CD4-positive, CD25-positive, alpha-beta regulatory T cell (primary cell): ENCODE measurements around the gene KRT5. TPM values are rescaled to one million over a fixed set of nuclear protein-coding genes. Genes with fewer than 3 reads are reported as not detected.

Experiments
- ATAC-seq, 2 donors: fragments of 150-1000 bp; cut with Tn5 transposase; one replicate each; pipeline ENCODE4 v1.10.0; 2021; ENCODE audit warnings: low read depth in 2 of 2, moderate number of reproducible peaks in 2 of 2, moderate library complexity in 1 of 2
- DNase-seq, 3 donors: peaks; one replicate each; pipeline versions ENCODE4 v3.0.0 to v3.0.0-alpha.2; 2012 to 2022; ENCODE audit warnings: mixed read lengths in 1 of 3
- H3K27ac ChIP-seq: one replicate; pipeline ENCODE4 v1.7.0; 2013; ENCODE audit warnings: mild to moderate bottlenecking, low read length; ENCODE audit not compliant: insufficient read depth, poor library complexity, severe bottlenecking
- H3K27me3 ChIP-seq: one replicate; pipeline ENCODE4 v1.7.0; 2013; ENCODE audit warnings: low read length; ENCODE audit not compliant: control insufficient read depth, insufficient read depth
- H3K36me3 ChIP-seq: one replicate; pipeline ENCODE4 v1.7.0; 2013; ENCODE audit warnings: mild to moderate bottlenecking, low read length, moderate library complexity; ENCODE audit not compliant: control insufficient read depth, insufficient read depth
- H3K4me1 ChIP-seq: 2 replicates; pipeline ENCODE4 v1.7.0; 2013; ENCODE audit warnings: mild to moderate bottlenecking, low read length; ENCODE audit not compliant: insufficient read depth, control insufficient read depth, poor library complexity, severe bottlenecking
- H3K4me3 ChIP-seq: one replicate; pipeline ENCODE4 v1.7.0; 2013; ENCODE audit warnings: low read depth, mild to moderate bottlenecking, low read length, moderate library complexity
- H3K9me3 ChIP-seq, 2 experiments: 1 replicate in 1 of 2; 2 replicates in 1 of 2; pipeline ENCODE4 v1.7.0; 2013; ENCODE audit warnings: low read length in 2 of 2, mild to moderate bottlenecking in 1 of 2, moderate library complexity in 1 of 2; ENCODE audit not compliant: control insufficient read depth in 2 of 2
- H3K27ac Mint-ChIP-seq, 3 donors: one replicate each; pipeline ENCODE4 v1.8.0; 2020 to 2022; ENCODE audit warnings: mild to moderate bottlenecking in 3 of 3, mixed read lengths in 3 of 3, moderate library complexity in 2 of 3
- H3K27me3 Mint-ChIP-seq: one replicate; pipeline ENCODE4 v1.8.0; 2022; ENCODE audit warnings: mild to moderate bottlenecking, mixed read lengths
- H3K36me3 Mint-ChIP-seq: one replicate; pipeline ENCODE4 v1.8.0; 2020; ENCODE audit warnings: mixed read lengths
- H3K4me1 Mint-ChIP-seq, 4 donors: one replicate each; pipeline ENCODE4 v1.8.0; 2020 to 2022; ENCODE audit warnings: mixed read lengths in 4 of 4, mild to moderate bottlenecking in 1 of 4
- H3K4me3 Mint-ChIP-seq, 4 donors: one replicate each; pipeline ENCODE4 v1.8.0; 2020 to 2022; ENCODE audit warnings: mild to moderate bottlenecking in 4 of 4, mixed read lengths in 4 of 4, moderate library complexity in 3 of 4
- H3K9me3 Mint-ChIP-seq, 7 donors: one replicate each; pipeline ENCODE4 v1.8.0; 2020 to 2022; ENCODE audit warnings: mixed read lengths in 7 of 7, mild to moderate bottlenecking in 3 of 7, moderate library complexity in 2 of 7
- polyA plus RNA-seq, 4 donors: library from polyadenylated mRNA; unstranded; fragments of 300-500 nt; fragmentation: Illumina TruSeq; gene quantifications; one replicate each; pipeline ENCODE4 v1.2.3, GENCODE V29; 2021
- total RNA-seq: library from RNA; stranded (reverse); gene quantifications from one replicate; pipeline ENCODE4 v1.2.3, GENCODE V29; 2022

KRT5 gene
- total and polyA plus RNA-seq, 5 donors from 2014 or later = not detected

- no peak overlapping the region for H3K27ac ChIP-seq
- H3K9me3 ChIP-seq = no peaks in the 10 kb centered on the region
- no peaks in the 10 kb centered on the region for H3K36me3 ChIP-seq
- H3K4me3 ChIP-seq = no peak overlapping the region
- no peaks in the 10 kb centered on the region for H3K4me1 ChIP-seq
- Mint-ChIP-seq H3K9me3 (no peaks in the 10 kb centered on the region), H3K4me3 (no peak overlapping the region), H3K36me3 (no peaks in the 10 kb centered on the region), H3K27ac (no peak overlapping the region), H3K4me1 (no peaks in the 10 kb centered on the region), H3K27me3 (peaks cover 7% of the 10 kb centered on the region)
- DNase-seq (no peak), ATAC-seq (no peak)
- no peaks in the 10 kb centered on the region for H3K27me3 ChIP-seq
Measured at GRCh38 chr12:52557476-52557875, 37.3 kb upstream of the KRT5 start.

GRCh38 chr12:52555577-52555976 is 35.4 kb upstream of the KRT5 start:
- no peak for ATAC-seq
- H3K4me1 Mint-ChIP-seq = no peaks in the 10 kb centered on the region
- Histone ChIP-seq H3K27me3 (no peaks in the 10 kb centered on the region), H3K27ac (no peak overlapping the region), H3K4me1 (no peaks in the 10 kb centered on the region), H3K36me3 (no peaks in the 10 kb centered on the region), H3K4me3 (no peak overlapping the region), H3K9me3 (no peaks in the 10 kb centered on the region)
- no peak overlapping the region for H3K27ac Mint-ChIP-seq
- peaks cover 5% of the 10 kb centered on the region for H3K27me3 Mint-ChIP-seq
- no peak overlapping the region for H3K4me3 Mint-ChIP-seq
- no peak for DNase-seq
- no peaks in the 10 kb centered on the region for H3K36me3 Mint-ChIP-seq
- H3K9me3 Mint-ChIP-seq = no peaks in the 10 kb centered on the region

GRCh38 chr12:52552681-52553195 is 32.5 kb upstream of the KRT5 start, which contains the start of gene KRT71:
TSS of gene KRT71 (minus strand) at chr12:52553145. CDS start at chr12:52553077, 68 bp downstream.
- Histone ChIP-seq H3K4me3 (no peak within 1 kb of the TSS), H3K36me3 (no peaks in the 10 kb centered on the region), H3K27me3 (no peaks in the 10 kb centered on the region), H3K27ac (no peak within 1 kb of the TSS), H3K4me1 (no peaks in the 10 kb centered on the region), H3K9me3 (no peaks in the 10 kb centered on the region)
- ATAC-seq (no peak), DNase-seq (no peak)
- no peaks in the 10 kb centered on the region for H3K27me3 Mint-ChIP-seq
- no peak within 1 kb of the TSS for H3K27ac Mint-ChIP-seq
- peaks cover 0 to 3% (median 0%) of the 10 kb centered on the region in 7 donors for H3K9me3 Mint-ChIP-seq
- H3K4me1 Mint-ChIP-seq = no peaks in the 10 kb centered on the region
- no peak within 1 kb of the TSS for H3K4me3 Mint-ChIP-seq
- H3K36me3 Mint-ChIP-seq = no peaks in the 10 kb centered on the region

GRCh38 chr12:52552055-52552454 is 31.9 kb upstream of the KRT5 start:
- Histone ChIP-seq H3K36me3 (no peaks in the 10 kb centered on the region), H3K27ac (no peak overlapping the region), H3K4me1 (no peaks in the 10 kb centered on the region), H3K9me3 (no peaks in the 10 kb centered on the region), H3K4me3 (no peak overlapping the region), H3K27me3 (no peaks in the 10 kb centered on the region)
- H3K27me3 Mint-ChIP-seq = no peaks in the 10 kb centered on the region
- H3K4me1 Mint-ChIP-seq = no peaks in the 10 kb centered on the region
- peaks cover 0 to 3% (median 0%) of the 10 kb centered on the region in 7 donors for H3K9me3 Mint-ChIP-seq
- no peak overlapping the region for H3K27ac Mint-ChIP-seq
- no peak overlapping the region for H3K4me3 Mint-ChIP-seq
- ATAC-seq = no peak
- no peak for DNase-seq
- H3K36me3 Mint-ChIP-seq = no peaks in the 10 kb centered on the region

GRCh38 chr12:52551216-52551865 is 31.1 kb upstream of the KRT5 start:
- H3K4me3 ChIP-seq = no peak overlapping the region
- no peaks in the 10 kb centered on the region for H3K27me3 Mint-ChIP-seq

GRCh38 chr12:52546126-52546525 is 25.9 kb upstream of the KRT5 start:
- H3K27ac ChIP-seq = no peak overlapping the region
- DNase-seq (no peak), ATAC-seq (no peak)
- Mint-ChIP-seq H3K9me3 (peaks cover 0 to 3% (median 0%) of the 10 kb centered on the region in 7 donors), H3K36me3 (no peaks in the 10 kb centered on the region), H3K4me1 (no peaks in the 10 kb centered on the region), H3K27ac (no peak overlapping the region), H3K27me3 (no peaks in the 10 kb centered on the region), H3K4me3 (no peak overlapping the region)
- H3K27me3 ChIP-seq = no peaks in the 10 kb centered on the region
- H3K4me3 ChIP-seq = no peak overlapping the region
- H3K36me3 ChIP-seq = no peaks in the 10 kb centered on the region
- no peaks in the 10 kb centered on the region for H3K9me3 ChIP-seq
- H3K4me1 ChIP-seq = no peaks in the 10 kb centered on the region

More at GRCh38 chr12:52551216-52551865, 31.1 kb upstream of the KRT5 start:
- Histone ChIP-seq H3K27me3 (no peaks in the 10 kb centered on the region), H3K4me1 (no peaks in the 10 kb centered on the region), H3K9me3 (no peaks in the 10 kb centered on the region), H3K27ac (no peak overlapping the region), H3K36me3 (no peaks in the 10 kb centered on the region)
- Mint-ChIP-seq H3K27ac (no peak overlapping the region), H3K4me1 (no peaks in the 10 kb centered on the region), H3K36me3 (no peaks in the 10 kb centered on the region), H3K9me3 (peaks cover 0 to 3% (median 0%) of the 10 kb centered on the region in 7 donors), H3K4me3 (no peak overlapping the region)
- ATAC-seq = no peak
- DNase-seq = no peak

GRCh38 chr12:52543985-52544883 is 24.0 kb upstream of the KRT5 start:
- H3K9me3 Mint-ChIP-seq = peaks cover 0 to 3% (median 0%) of the 10 kb centered on the region in 7 donors

More at GRCh38 chr12:52543985-52544883, 24.0 kb upstream of the KRT5 start:
- no peaks in the 10 kb centered on the region for H3K4me1 Mint-ChIP-seq
- no peaks in the 10 kb centered on the region for H3K9me3 ChIP-seq
- H3K36me3 ChIP-seq = no peaks in the 10 kb centered on the region
- H3K27ac ChIP-seq = no peak overlapping the region
- H3K27me3 Mint-ChIP-seq = peaks cover 2% of the 10 kb centered on the region
- ATAC-seq = no peak
- DNase-seq = no peak
- H3K27me3 ChIP-seq = no peaks in the 10 kb centered on the region
- no peak overlapping the region for H3K27ac Mint-ChIP-seq
- H3K4me1 ChIP-seq = no peaks in the 10 kb centered on the region
- H3K4me3 Mint-ChIP-seq = no peak overlapping the region
- H3K4me3 ChIP-seq = no peak overlapping the region
- H3K36me3 Mint-ChIP-seq = no peaks in the 10 kb centered on the region
